HL-60 (cell line): Measurements from ENCODE around the gene KIAA0930.
A peak's percentile ranks its signal among the peaks of the same experiment; 100 is the strongest.

ENCODE experiments used
- DNase-seq, 2 experiments: peaks; one replicate each; pipeline ENCODE4 v3.0.0-alpha.2; 2010 to 2020; ENCODE audit warnings: low read depth in 1 of 2, low spot score in 1 of 2
- H3K27ac ChIP-seq: fragments of 250-450 bp; sonication (Bioruptor Pico); replicated peaks from 2 replicates; pipeline ENCODE4 v1.5.1; 2020; ENCODE audit warnings: mild to moderate bottlenecking, moderate library complexity
- H3K27me3 ChIP-seq: fragments of 250-450 bp; sonication (Bioruptor Pico); 2 replicates; pipeline ENCODE4 v1.5.1; 2021; ENCODE audit warnings: mild to moderate bottlenecking, moderate library complexity; ENCODE audit not compliant: insufficient read depth, poor library complexity, severe bottlenecking
- H3K4me3 ChIP-seq: replicated peaks from 2 replicates; pipeline ENCODE4 v1.5.1; 2011; ENCODE audit warnings: mild to moderate bottlenecking, control low read depth, low read length; ENCODE audit not compliant: insufficient read depth
- GABPA ChIP-seq: IDR thresholded peaks from 2 replicates; pipeline ENCODE4 v1.6.1; 2012; ENCODE audit warnings: low read depth
- POLR2AphosphoS5 ChIP-seq: IDR thresholded peaks from 2 replicates; pipeline ENCODE4 v1.6.1; 2012; ENCODE audit warnings: low read depth
- SPI1 ChIP-seq: IDR thresholded peaks from 2 replicates; pipeline ENCODE4 v1.6.1; 2012; ENCODE audit warnings: low read depth, mild to moderate bottlenecking, borderline replicate concordance
- TF ChIP-seq, protein P1 (sequence below): IDR thresholded peaks from one replicate; pipeline ENCODE4 v1.5.1; 2011; ENCODE audit warnings: low read length, control low read depth, inconsistent platforms; ENCODE audit not compliant: insufficient read depth
- TF ChIP-seq, protein P2 (sequence below): IDR thresholded peaks from 2 replicates; pipeline ENCODE4 v1.6.1; 2012; ENCODE audit warnings: low read depth; ENCODE audit not compliant: insufficient replicate concordance

The KIAA0930 gene

DNA sequence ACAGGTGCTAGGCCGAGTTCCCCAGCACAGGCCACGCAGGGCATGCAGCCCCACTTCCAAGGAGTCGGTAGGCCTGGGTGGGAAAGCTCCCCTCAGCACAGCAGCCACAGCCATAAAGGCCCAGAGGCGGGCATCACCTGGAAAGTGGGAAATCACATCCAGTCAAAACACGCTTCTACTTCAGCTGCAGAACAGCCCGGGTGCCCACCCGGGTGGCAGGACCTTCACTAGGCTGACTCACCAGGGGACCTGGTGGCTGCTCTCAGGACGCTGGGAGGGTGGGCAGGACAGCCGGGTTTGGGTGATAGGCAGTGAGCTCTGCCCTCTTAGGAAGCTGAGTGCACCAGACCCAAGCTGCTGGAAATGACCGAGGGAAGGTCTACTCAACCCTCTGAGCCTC is 7.3 kb downstream of the KIAA0930 start:
- no peak overlapping the region for H3K4me3 ChIP-seq
- DNase-seq: no peak
- TF ChIP-seq, protein P1, sequence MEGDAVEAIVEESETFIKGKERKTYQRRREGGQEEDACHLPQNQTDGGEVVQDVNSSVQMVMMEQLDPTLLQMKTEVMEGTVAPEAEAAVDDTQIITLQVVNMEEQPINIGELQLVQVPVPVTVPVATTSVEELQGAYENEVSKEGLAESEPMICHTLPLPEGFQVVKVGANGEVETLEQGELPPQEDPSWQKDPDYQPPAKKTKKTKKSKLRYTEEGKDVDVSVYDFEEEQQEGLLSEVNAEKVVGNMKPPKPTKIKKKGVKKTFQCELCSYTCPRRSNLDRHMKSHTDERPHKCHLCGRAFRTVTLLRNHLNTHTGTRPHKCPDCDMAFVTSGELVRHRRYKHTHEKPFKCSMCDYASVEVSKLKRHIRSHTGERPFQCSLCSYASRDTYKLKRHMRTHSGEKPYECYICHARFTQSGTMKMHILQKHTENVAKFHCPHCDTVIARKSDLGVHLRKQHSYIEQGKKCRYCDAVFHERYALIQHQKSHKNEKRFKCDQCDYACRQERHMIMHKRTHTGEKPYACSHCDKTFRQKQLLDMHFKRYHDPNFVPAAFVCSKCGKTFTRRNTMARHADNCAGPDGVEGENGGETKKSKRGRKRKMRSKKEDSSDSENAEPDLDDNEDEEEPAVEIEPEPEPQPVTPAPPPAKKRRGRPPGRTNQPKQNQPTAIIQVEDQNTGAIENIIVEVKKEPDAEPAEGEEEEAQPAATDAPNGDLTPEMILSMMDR: no peak
- TF ChIP-seq POLR2AphosphoS5: no peak
- no peak for TF ChIP-seq GABPA
- no peak for TF ChIP-seq SPI1
- TF ChIP-seq, protein P2, sequence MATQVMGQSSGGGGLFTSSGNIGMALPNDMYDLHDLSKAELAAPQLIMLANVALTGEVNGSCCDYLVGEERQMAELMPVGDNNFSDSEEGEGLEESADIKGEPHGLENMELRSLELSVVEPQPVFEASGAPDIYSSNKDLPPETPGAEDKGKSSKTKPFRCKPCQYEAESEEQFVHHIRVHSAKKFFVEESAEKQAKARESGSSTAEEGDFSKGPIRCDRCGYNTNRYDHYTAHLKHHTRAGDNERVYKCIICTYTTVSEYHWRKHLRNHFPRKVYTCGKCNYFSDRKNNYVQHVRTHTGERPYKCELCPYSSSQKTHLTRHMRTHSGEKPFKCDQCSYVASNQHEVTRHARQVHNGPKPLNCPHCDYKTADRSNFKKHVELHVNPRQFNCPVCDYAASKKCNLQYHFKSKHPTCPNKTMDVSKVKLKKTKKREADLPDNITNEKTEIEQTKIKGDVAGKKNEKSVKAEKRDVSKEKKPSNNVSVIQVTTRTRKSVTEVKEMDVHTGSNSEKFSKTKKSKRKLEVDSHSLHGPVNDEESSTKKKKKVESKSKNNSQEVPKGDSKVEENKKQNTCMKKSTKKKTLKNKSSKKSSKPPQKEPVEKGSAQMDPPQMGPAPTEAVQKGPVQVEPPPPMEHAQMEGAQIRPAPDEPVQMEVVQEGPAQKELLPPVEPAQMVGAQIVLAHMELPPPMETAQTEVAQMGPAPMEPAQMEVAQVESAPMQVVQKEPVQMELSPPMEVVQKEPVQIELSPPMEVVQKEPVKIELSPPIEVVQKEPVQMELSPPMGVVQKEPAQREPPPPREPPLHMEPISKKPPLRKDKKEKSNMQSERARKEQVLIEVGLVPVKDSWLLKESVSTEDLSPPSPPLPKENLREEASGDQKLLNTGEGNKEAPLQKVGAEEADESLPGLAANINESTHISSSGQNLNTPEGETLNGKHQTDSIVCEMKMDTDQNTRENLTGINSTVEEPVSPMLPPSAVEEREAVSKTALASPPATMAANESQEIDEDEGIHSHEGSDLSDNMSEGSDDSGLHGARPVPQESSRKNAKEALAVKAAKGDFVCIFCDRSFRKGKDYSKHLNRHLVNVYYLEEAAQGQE: no peak
- no peaks in the 10 kb centered on the region for H3K27me3 ChIP-seq
- peak overlapping the region; percentile 96 for H3K27ac ChIP-seq

DNA sequence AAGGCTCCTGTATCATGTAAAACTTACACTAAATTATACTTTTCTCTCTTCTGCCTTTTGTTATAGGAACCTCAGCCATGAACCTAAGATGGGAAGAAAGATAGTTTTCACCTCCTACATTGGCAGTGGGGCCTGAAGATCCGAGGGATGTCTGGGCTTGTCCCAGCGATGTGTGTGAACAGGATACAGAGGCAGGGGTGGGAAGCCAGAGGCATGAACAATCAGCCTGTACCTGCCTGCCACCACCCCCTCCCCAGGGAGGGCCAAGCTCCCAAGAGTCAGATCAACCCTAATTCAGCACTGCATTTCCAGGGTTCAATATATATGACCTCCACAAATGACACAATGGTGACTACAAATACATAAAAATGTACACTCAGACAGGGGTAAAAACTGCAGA is 9.4 kb downstream of the KIAA0930 start:
- Histone ChIP-seq H3K27me3 (no peaks in the 10 kb centered on the region), H3K4me3 (no peak overlapping the region), H3K27ac (peak overlapping the region; percentile 96)
- DNase-seq: no peak
- TF ChIP-seq, protein P2: no peak
- TF ChIP-seq SPI1 (no peak), GABPA (no peak), POLR2AphosphoS5 (no peak)
- TF ChIP-seq, protein P1: no peak

DNA sequence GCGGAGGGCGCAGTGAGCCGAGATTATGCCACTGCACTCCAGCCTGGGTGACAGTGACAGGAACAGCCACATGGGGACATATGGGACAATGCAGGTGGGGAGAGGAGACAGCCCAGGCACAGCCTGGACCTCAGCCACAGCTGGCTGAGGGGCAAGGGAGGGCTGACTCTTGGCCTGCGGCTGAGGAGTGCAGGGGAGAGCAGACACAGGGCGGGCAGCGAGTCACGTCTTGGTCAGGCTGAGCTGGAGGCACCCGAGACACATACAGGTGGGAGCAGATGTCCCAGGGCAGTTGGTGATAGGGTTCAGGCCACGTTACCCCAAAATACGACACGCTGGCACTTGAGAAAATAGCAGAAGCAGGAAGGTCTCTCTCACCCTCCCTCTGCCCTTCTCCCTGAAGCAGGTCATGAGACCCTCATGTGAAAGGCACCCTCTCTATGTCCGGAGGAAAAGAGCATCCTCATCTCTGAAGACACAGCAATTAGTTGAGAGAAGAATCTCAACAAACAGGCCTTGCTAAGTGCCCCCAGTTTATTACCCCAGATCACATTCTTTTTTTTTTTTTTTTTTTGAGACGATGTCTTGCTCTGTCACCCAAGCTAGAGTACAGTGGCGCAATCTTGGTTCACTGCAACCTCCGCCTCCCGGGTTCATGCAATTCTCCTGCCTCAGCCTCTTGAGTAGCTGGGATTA is 10.5 kb downstream of the KIAA0930 start:
- TF ChIP-seq GABPA: no peak
- TF ChIP-seq, protein P2: no peak
- TF ChIP-seq POLR2AphosphoS5: no peak; the same call in 1 of the 2 replicates
- no peak for TF ChIP-seq SPI1
- TF ChIP-seq, protein P1: no peak
- DNase-seq: peak in 1 of 2 experiments; percentile 93
- Histone ChIP-seq H3K27ac (peak overlapping the region; percentile 96), H3K4me3 (no peak overlapping the region), H3K27me3 (no peaks in the 10 kb centered on the region)
